Measurements from ENCODE around the gene ROBO1. TPM values are rescaled to one million over a fixed set of nuclear protein-coding genes. Genes with fewer than 3 reads are reported as not detected.

Gene ROBO1
- total RNA-seq, 1 donor from 2014 or later: 73.8 TPM

- no peak overlapping the region for H3K27ac Mint-ChIP-seq (ENCODE audit: unreplicated experiment)
- H3K9me3 Mint-ChIP-seq (ENCODE audit: unreplicated experiment): no peaks in the 10 kb centered on the region
- no peak for DNase-seq (ENCODE audit: extremely low spot score, unreplicated experiment)
- peaks cover 9% of the 10 kb centered on the region for H3K4me1 Mint-ChIP-seq (ENCODE audit: unreplicated experiment)
- no peak for TF ChIP-seq CTCF (IDR thresholded peaks at IDR 0.05)
- H3K27me3 Mint-ChIP-seq (ENCODE audit: unreplicated experiment): no peaks in the 10 kb centered on the region
- H3K4me3 Mint-ChIP-seq (ENCODE audit: unreplicated experiment): no peak overlapping the region
- H3K36me3 Mint-ChIP-seq (ENCODE audit: unreplicated experiment): no peaks in the 10 kb centered on the region
These were observed 567.3 kb downstream of the ROBO1 start for GRCh38 chr3:79200456-79200855.

GRCh38 chr3:79199966-79200365 is 567.8 kb downstream of the ROBO1 start:
- Mint-ChIP-seq H3K36me3 (ENCODE audit: unreplicated experiment) (no peaks in the 10 kb centered on the region), H3K27ac (ENCODE audit: unreplicated experiment) (no peak overlapping the region), H3K4me1 (ENCODE audit: unreplicated experiment) (peaks cover 9% of the 10 kb centered on the region), H3K9me3 (ENCODE audit: unreplicated experiment) (no peaks in the 10 kb centered on the region), H3K27me3 (ENCODE audit: unreplicated experiment) (no peaks in the 10 kb centered on the region), H3K4me3 (ENCODE audit: unreplicated experiment) (no peak overlapping the region)
- no peak for DNase-seq (ENCODE audit: extremely low spot score, unreplicated experiment)
- no peak for TF ChIP-seq CTCF (IDR thresholded peaks at IDR 0.05)

GRCh38 chr3:79187426-79187825 is 580.4 kb downstream of the ROBO1 start:
- Mint-ChIP-seq H3K27me3 (ENCODE audit: unreplicated experiment) (no peaks in the 10 kb centered on the region), H3K27ac (ENCODE audit: unreplicated experiment) (no peak overlapping the region), H3K4me3 (ENCODE audit: unreplicated experiment) (no peak overlapping the region), H3K9me3 (ENCODE audit: unreplicated experiment) (no peaks in the 10 kb centered on the region), H3K4me1 (ENCODE audit: unreplicated experiment) (no peaks in the 10 kb centered on the region), H3K36me3 (ENCODE audit: unreplicated experiment) (no peaks in the 10 kb centered on the region)
- DNase-seq (ENCODE audit: extremely low spot score, unreplicated experiment): no peak
- TF ChIP-seq CTCF (IDR thresholded peaks at IDR 0.05): no peak

GRCh38 chr3:79184251-79184650 is 583.5 kb downstream of the ROBO1 start:
- no peaks in the 10 kb centered on the region for H3K4me1 Mint-ChIP-seq (ENCODE audit: unreplicated experiment)
- H3K27me3 Mint-ChIP-seq (ENCODE audit: unreplicated experiment): no peaks in the 10 kb centered on the region
- TF ChIP-seq CTCF (IDR thresholded peaks at IDR 0.05): no peak
- no peaks in the 10 kb centered on the region for H3K9me3 Mint-ChIP-seq (ENCODE audit: unreplicated experiment)
- H3K36me3 Mint-ChIP-seq (ENCODE audit: unreplicated experiment): no peaks in the 10 kb centered on the region
- DNase-seq (ENCODE audit: extremely low spot score, unreplicated experiment): no peak
- no peak overlapping the region for H3K27ac Mint-ChIP-seq (ENCODE audit: unreplicated experiment)
- H3K4me3 Mint-ChIP-seq (ENCODE audit: unreplicated experiment): no peak overlapping the region

GRCh38 chr3:79183496-79183895 is 584.3 kb downstream of the ROBO1 start:
- Mint-ChIP-seq H3K27ac (ENCODE audit: unreplicated experiment) (no peak overlapping the region), H3K4me3 (ENCODE audit: unreplicated experiment) (no peak overlapping the region), H3K27me3 (ENCODE audit: unreplicated experiment) (no peaks in the 10 kb centered on the region), H3K36me3 (ENCODE audit: unreplicated experiment) (no peaks in the 10 kb centered on the region), H3K9me3 (ENCODE audit: unreplicated experiment) (no peaks in the 10 kb centered on the region), H3K4me1 (ENCODE audit: unreplicated experiment) (no peaks in the 10 kb centered on the region)
- no peak for DNase-seq (ENCODE audit: extremely low spot score, unreplicated experiment)
- TF ChIP-seq CTCF (IDR thresholded peaks at IDR 0.05): no peak

Data from osteocyte (in vitro differentiated cells).